Stimulated activated effector memory CD8-positive, alpha-beta T cell treated with anti-CD3 and anti-CD28 coated beads, Interleukin-12 subunit alpha, Interleukin-12 subunit beta, amount 100 ng/mL, for 72 hours (primary cell): ENCODE results near the gene EOLA1.
"Not testable (repeated sequence)": the region's sequence is repeated elsewhere in the genome, so short reads cannot be mapped to it uniquely, and the experiment has no call there.

Experiments
- ATAC-seq: fragments of 150-1000 bp; cut with Tn5 transposase; 2 replicates; pipeline ENCODE4 v1.10.0; 2021
- DNase-seq, 2 donors: peaks; one replicate each; pipeline ENCODE4 v3.0.0; 2021 to 2022; ENCODE audit warnings: low spot score in 2 of 2
- H3K27ac Mint-ChIP-seq: one replicate; pipeline ENCODE4 v1.8.0; 2022; ENCODE audit warnings: mild to moderate bottlenecking, mixed read lengths
- H3K36me3 Mint-ChIP-seq: one replicate; pipeline ENCODE4 v1.8.0; 2022; ENCODE audit warnings: mild to moderate bottlenecking, mixed read lengths
- H3K4me1 Mint-ChIP-seq: one replicate; pipeline ENCODE4 v1.8.0; 2022; ENCODE audit warnings: mixed read lengths
- H3K4me3 Mint-ChIP-seq: one replicate; pipeline ENCODE4 v1.8.0; 2022; ENCODE audit warnings: mild to moderate bottlenecking, mixed read lengths
- H3K9me3 Mint-ChIP-seq: one replicate; pipeline ENCODE4 v1.8.0; 2022; ENCODE audit warnings: mixed read lengths

Gene EOLA1

GRCh38 chrX:149590993-149591392 is 50.2 kb downstream of the EOLA1 start:
- not testable (repeated sequence) for DNase-seq, H3K4me1 Mint-ChIP-seq, H3K36me3 Mint-ChIP-seq, H3K4me3 Mint-ChIP-seq, ATAC-seq, H3K27ac Mint-ChIP-seq, H3K9me3 Mint-ChIP-seq

GRCh38 chrX:149595214-149595613 is 54.4 kb downstream of the EOLA1 start, which contains the start of gene HSFX2:
Gene HSFX2, minus strand, starts transcription at chrX:149595314. Its CDS starts 614 bp downstream, at chrX:149594700.
- H3K4me3 Mint-ChIP-seq, H3K4me1 Mint-ChIP-seq, DNase-seq, H3K36me3 Mint-ChIP-seq, ATAC-seq, H3K27ac Mint-ChIP-seq, H3K9me3 Mint-ChIP-seq: not testable (repeated sequence)

GRCh38 chrX:149595943-149596342 is 55.1 kb downstream of the EOLA1 start:
- not testable (repeated sequence) for H3K4me1 Mint-ChIP-seq, ATAC-seq, DNase-seq, H3K4me3 Mint-ChIP-seq, H3K27ac Mint-ChIP-seq, H3K9me3 Mint-ChIP-seq, H3K36me3 Mint-ChIP-seq
